HEK293 (cell line): Measurements from ENCODE around the gene TBC1D22A.

ENCODE experiments used
- CTCF ChIA-PET: fragments of 350-600 bp; formaldehyde crosslinking; extraction: SDS; loops from one replicate; lab custom pipeline; 2021; ENCODE audit warnings: antibody characterized with exemption; lab: Yijun Ruan, JAX
- POLR2A ChIA-PET: fragments of 300-600 bp; formaldehyde crosslinking; extraction: SDS; loops from one replicate; lab custom pipeline; 2020; ENCODE audit warnings: antibody characterized with exemption, inconsistent platforms; lab: Yijun Ruan, JAX
- H3K27ac ChIP-seq: fragments of 200-500 bp; sonication (Bioruptor generic); 2 replicates; pipeline ENCODE4 v1.5.1; 2014; ENCODE audit warnings: low read depth, low read length, control low read depth, inconsistent platforms; ENCODE audit errors: extremely low read depth
- H3K36me3 ChIP-seq, 2 experiments: fragments of 200-500 bp in 1 of 2; sonication (Bioruptor generic) in 1 of 2; 1 replicate in 1 of 2; 2 replicates in 1 of 2; pipeline ENCODE4 v1.5.1; 2014 to 2017; ENCODE audit warnings: inconsistent platforms in 2 of 2, low read length in 2 of 2; ENCODE audit not compliant: control insufficient read depth in 2 of 2, insufficient read depth in 1 of 2
- H3K4me1 ChIP-seq: fragments of 200-500 bp; sonication (Bioruptor generic); 2 replicates; pipeline ENCODE4 v1.5.1; 2014; ENCODE audit warnings: mild to moderate bottlenecking, low read length, inconsistent platforms; ENCODE audit not compliant: control insufficient read depth, insufficient read depth
- H3K4me3 ChIP-seq: 2 replicates; pipeline ENCODE4 v1.5.1; 2011; ENCODE audit warnings: low read depth, mild to moderate bottlenecking, control low read depth, low read length, moderate library complexity
- H3K9me3 ChIP-seq: fragments of 200-500 bp; sonication (Bioruptor generic); 2 replicates; pipeline ENCODE4 v1.5.1; 2014; ENCODE audit warnings: low read depth, low read length, inconsistent platforms; ENCODE audit not compliant: control insufficient read depth, insufficient read depth
- EGR2 ChIP-seq: fragments of 450-650 bp; formaldehyde crosslinking; IDR thresholded peaks from 2 replicates; pipeline ENCODE4 v1.5.1; 2016; ENCODE audit warnings: low read depth, missing biosample characterization, missing genetic modification characterization
- ZNF391 ChIP-seq: fragments of 450-650 bp; formaldehyde crosslinking; IDR thresholded peaks from 2 replicates; pipeline ENCODE4 v1.5.1; 2016; ENCODE audit warnings: low read depth, missing biosample characterization, missing genetic modification characterization, borderline replicate concordance
- ZNF416 ChIP-seq: fragments of 450-650 bp; formaldehyde crosslinking; IDR thresholded peaks from 2 replicates; pipeline ENCODE4 v1.5.1; 2016; ENCODE audit warnings: missing biosample characterization, missing genetic modification characterization
- ZNF473 ChIP-seq: fragments of 450-650 bp; formaldehyde crosslinking; IDR thresholded peaks from 2 replicates; pipeline ENCODE4 v1.5.1; 2017; ENCODE audit warnings: missing biosample characterization, missing genetic modification characterization
- ZNF560 ChIP-seq: fragments of 450-650 bp; formaldehyde crosslinking; IDR thresholded peaks from 2 replicates; pipeline ENCODE4 v1.5.1; 2017; ENCODE audit warnings: missing biosample characterization, missing genetic modification characterization, borderline replicate concordance
- ZNF623 ChIP-seq: fragments of 450-650 bp; formaldehyde crosslinking; IDR thresholded peaks from 2 replicates; pipeline ENCODE4 v1.5.1; 2016; ENCODE audit warnings: missing biosample characterization, missing genetic modification characterization
- ZNF654 ChIP-seq: fragments of 450-650 bp; formaldehyde crosslinking; IDR thresholded peaks from 2 replicates; pipeline ENCODE4 v1.5.1; 2016; ENCODE audit warnings: low read depth, missing biosample characterization, missing genetic modification characterization
- ZNF664 ChIP-seq: fragments of 450-650 bp; formaldehyde crosslinking; IDR thresholded peaks from 2 replicates; pipeline ENCODE4 v1.5.1; 2016; ENCODE audit warnings: missing biosample characterization, missing genetic modification characterization
- TF ChIP-seq, protein P1 (sequence below): fragments of 450-650 bp; formaldehyde crosslinking; IDR thresholded peaks from 2 replicates; pipeline ENCODE4 v1.5.1; 2016; ENCODE audit warnings: missing biosample characterization, missing genetic modification characterization
- TF ChIP-seq, protein P2 (sequence below): fragments of 450-650 bp; formaldehyde crosslinking; IDR thresholded peaks from 2 replicates; pipeline ENCODE4 v1.5.1; 2016; ENCODE audit warnings: missing biosample characterization, missing genetic modification characterization, low read depth
- TF ChIP-seq, protein P3 (sequence below): fragments of 450-650 bp; formaldehyde crosslinking; IDR thresholded peaks from 2 replicates; pipeline ENCODE4 v1.5.1; 2016; ENCODE audit warnings: missing biosample characterization, missing genetic modification characterization

The TBC1D22A gene

GRCh38 chr22:46800102-46800857, 37.8 kb downstream of the TBC1D22A start:
- no peak for TF ChIP-seq ZNF560
- peak; percentile 97 for TF ChIP-seq ZNF664
- POLR2A ChIA-PET = no interaction called here
- CTCF ChIA-PET = interaction anchor here (0.7 to 8.5 kb wide), 7 partner anchors 9 to 398 kb away, joined by 3 to 223 read pairs (median 6); partner anchors contain the start of gene TBC1D22A
- peaks cover 0 to 59% of the 10 kb centered on the region in 2 experiments; a peak in 2 of 3 replicates for H3K36me3 ChIP-seq
- no peaks in the 10 kb centered on the region for H3K9me3 ChIP-seq
- H3K27ac ChIP-seq = no peak overlapping the region
- H3K4me3 ChIP-seq = no peak overlapping the region
- 0 out of 2 replicates have a peak, but pooled peaks cover 2% of the 10 kb centered on the region for H3K4me1 ChIP-seq

GRCh38 chr22:46801331-46801811, 38.9 kb downstream of the TBC1D22A start:
- 0 out of 2 replicates have a peak, but pooled peaks cover 2% of the 10 kb centered on the region for H3K4me1 ChIP-seq
- TF ChIP-seq, protein P1, sequence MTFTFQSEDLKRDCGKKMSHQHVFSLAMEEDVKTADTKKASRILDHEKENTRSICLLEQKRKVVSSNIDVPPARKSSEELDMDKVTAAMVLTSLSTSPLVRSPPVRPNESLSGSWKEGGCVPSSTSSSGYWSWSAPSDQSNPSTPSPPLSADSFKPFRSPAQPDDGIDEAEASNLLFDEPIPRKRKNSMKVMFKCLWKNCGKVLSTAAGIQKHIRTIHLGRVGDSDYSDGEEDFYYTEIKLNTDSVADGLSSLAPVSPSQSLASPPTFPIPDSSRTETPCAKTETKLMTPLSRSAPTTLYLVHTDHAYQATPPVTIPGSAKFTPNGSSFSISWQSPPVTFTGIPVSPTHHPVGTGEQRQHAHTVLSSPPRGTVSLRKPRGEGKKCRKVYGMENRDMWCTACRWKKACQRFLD (tag by site-specific recombination) = no peak
- TF ChIP-seq ZNF391 (tag by site-specific recombination) (no peak), ZNF654 (no peak)
- TF ChIP-seq, protein P2, sequence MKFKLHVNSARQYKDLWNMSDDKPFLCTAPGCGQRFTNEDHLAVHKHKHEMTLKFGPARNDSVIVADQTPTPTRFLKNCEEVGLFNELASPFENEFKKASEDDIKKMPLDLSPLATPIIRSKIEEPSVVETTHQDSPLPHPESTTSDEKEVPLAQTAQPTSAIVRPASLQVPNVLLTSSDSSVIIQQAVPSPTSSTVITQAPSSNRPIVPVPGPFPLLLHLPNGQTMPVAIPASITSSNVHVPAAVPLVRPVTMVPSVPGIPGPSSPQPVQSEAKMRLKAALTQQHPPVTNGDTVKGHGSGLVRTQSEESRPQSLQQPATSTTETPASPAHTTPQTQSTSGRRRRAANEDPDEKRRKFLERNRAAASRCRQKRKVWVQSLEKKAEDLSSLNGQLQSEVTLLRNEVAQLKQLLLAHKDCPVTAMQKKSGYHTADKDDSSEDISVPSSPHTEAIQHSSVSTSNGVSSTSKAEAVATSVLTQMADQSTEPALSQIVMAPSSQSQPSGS = no peak
- TF ChIP-seq, all 188 proteins: peak for 0
- Histone ChIP-seq H3K4me3 (no peak overlapping the region), H3K9me3 (no peaks in the 10 kb centered on the region), H3K27ac (no peak overlapping the region), H3K36me3 (peaks cover 0 to 55% of the 10 kb centered on the region in 2 experiments)
- CTCF ChIA-PET = interaction anchor here (0.7 to 8.5 kb wide), 12 partner anchors 8 to 338 kb away, joined by 3 to 223 read pairs (median 8); partner anchors contain the start of gene TBC1D22A
- POLR2A ChIA-PET = interaction anchor here (3.8 kb wide), 1 partner anchor 38 kb away, joined by 24 read pairs; the partner anchor contains the start of gene TBC1D22A

DNA sequence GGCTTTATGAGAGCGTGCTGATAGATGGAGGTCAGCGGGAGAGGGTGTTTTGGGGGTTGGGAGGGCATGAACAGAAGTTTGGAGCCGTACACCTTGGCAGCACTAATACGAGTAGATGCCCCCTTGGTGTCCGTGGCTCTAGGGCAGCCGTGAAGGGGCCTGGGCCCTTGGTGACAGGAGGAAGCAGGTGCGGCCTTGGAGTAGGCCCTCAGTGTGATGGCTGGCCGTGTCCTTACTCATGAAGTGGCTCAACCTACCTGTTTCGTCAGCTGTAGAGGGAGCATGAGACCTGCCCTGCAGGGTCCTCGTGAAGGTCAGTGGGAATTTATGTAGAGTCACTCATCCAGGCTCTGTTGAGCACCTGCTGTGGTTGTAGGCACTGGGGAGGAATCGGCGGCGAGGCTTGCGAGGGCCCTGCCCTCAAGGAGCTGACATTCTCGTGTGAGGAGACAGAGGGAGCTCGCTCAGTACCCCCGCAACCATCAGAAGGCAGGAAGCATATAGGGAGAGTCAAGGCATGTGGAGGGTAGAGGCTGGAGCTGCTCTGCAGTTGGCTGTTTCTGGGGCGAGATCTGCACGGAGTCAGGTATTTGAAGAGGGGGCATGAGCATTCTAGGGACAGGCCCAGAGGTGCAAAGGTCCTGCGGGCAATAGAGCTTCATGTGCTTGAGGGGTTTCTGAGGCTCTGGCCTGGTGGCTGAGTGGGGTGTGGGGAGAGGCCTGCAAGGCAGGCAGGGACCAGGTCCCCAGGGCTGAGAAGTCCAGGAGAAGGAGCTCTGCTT, 39.6 kb downstream of the TBC1D22A start:
- Histone ChIP-seq H3K4me1 (0 out of 2 replicates have a peak, but pooled peaks cover 2% of the 10 kb centered on the region), H3K27ac (no peak overlapping the region)
- CTCF ChIA-PET = interaction anchor here (0.7 to 8.5 kb wide), 19 partner anchors 8 to 558 kb away, joined by 3 to 223 read pairs (median 6); partner anchors contain the start of gene TBC1D22A
- TF ChIP-seq ZNF623 = peak; percentile 25
- TF ChIP-seq ZNF473 (tag by site-specific recombination) = no peak
- TF ChIP-seq, all 188 proteins: peak for 1
- POLR2A ChIA-PET = interaction anchor here (1.7 to 3.8 kb wide), 2 partner anchors 28 to 39 kb away, joined by 15 to 24 read pairs; partner anchors contain the start of gene TBC1D22A
- Histone ChIP-seq H3K9me3 (no peaks in the 10 kb centered on the region), H3K36me3 (peaks cover 0 to 56% of the 10 kb centered on the region in 2 experiments), H3K4me3 (no peak overlapping the region)

GRCh38 chr22:46802608-46803027, 40.2 kb downstream of the TBC1D22A start:
- TF ChIP-seq EGR2 (peak; percentile 30; the same call in 1 of the 2 replicates), ZNF416 (no peak)
- TF ChIP-seq, protein P3, sequence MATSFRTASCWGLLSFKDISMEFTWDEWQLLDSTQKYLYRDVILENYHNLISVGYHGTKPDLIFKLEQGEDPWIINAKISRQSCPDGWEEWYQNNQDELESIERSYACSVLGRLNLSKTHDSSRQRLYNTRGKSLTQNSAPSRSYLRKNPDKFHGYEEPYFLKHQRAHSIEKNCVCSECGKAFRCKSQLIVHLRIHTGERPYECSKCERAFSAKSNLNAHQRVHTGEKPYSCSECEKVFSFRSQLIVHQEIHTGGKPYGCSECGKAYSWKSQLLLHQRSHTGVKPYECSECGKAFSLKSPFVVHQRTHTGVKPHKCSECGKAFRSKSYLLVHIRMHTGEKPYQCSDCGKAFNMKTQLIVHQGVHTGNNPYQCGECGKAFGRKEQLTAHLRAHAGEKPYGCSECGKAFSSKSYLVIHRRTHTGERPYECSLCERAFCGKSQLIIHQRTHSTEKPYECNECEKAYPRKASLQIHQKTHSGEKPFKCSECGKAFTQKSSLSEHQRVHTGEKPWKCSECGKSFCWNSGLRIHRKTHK (tag by site-specific recombination) = no peak
- no peak overlapping the region for H3K4me3 ChIP-seq
- H3K27ac ChIP-seq = no peak overlapping the region
- POLR2A ChIA-PET = interaction anchor here (1.2 to 3.8 kb wide), 3 partner anchors 29 to 42 kb away, joined by 5 to 24 read pairs (median 15); partner anchors contain the start of gene TBC1D22A
- no peaks in the 10 kb centered on the region for H3K9me3 ChIP-seq
- CTCF ChIA-PET = interaction anchor here (0.6 to 8.5 kb wide), 25 partner anchors 9 to 558 kb away, joined by 3 to 223 read pairs (median 7); partner anchors contain the start of gene TBC1D22A
- H3K36me3 ChIP-seq = peaks cover 2 to 56% of the 10 kb centered on the region in 2 experiments
- H3K4me1 ChIP-seq = 0 out of 2 replicates have a peak, but pooled peaks cover 2% of the 10 kb centered on the region
